Transverse colon (tissue), 4 donors: Measurements from ENCODE around the gene RPS15. TPM values are rescaled to one million over a fixed set of nuclear protein-coding genes. Genes with fewer than 3 reads are reported as not detected.

Experiments
- DNase-seq: peaks from one replicate; pipeline ENCODE4 v3.0.0-alpha.2; 2019
- H3K27ac ChIP-seq, 4 donors: fragments of 200-600 bp; sonication (generic); 2 replicates each; pipeline ENCODE4 v1.5.1; 2016 to 2018; ENCODE audit warnings: inconsistent platforms in 4 of 4
- H3K27me3 ChIP-seq: fragments of 200-600 bp; sonication (generic); 2 replicates; pipeline ENCODE4 v1.5.1; 2017; ENCODE audit warnings: inconsistent platforms
- H3K36me3 ChIP-seq, 4 donors: fragments of 200-600 bp; sonication (generic); 2 replicates each; pipeline ENCODE4 v1.5.1; 2017 to 2019; ENCODE audit warnings: inconsistent platforms in 4 of 4
- H3K4me1 ChIP-seq, 4 donors: fragments of 200-600 bp; sonication (generic); 2 replicates each; pipeline ENCODE4 v1.5.1; 2017 to 2020; ENCODE audit warnings: inconsistent platforms in 4 of 4
- H3K4me3 ChIP-seq, 4 donors: fragments of 200-600 bp; sonication (generic); 1 replicate in 1 of 4; 2 replicates in 3 of 4; pipeline versions ENCODE4 v1.5.1 to v1.6.1; 2017 to 2019; ENCODE audit warnings: inconsistent platforms in 4 of 4
- H3K9me3 ChIP-seq, 2 donors: fragments of 200-600 bp; sonication (generic); 2 replicates each; pipeline ENCODE4 v1.5.1; 2017 to 2019; ENCODE audit warnings: inconsistent platforms in 2 of 2
- EP300 ChIP-seq: sonication (generic); formaldehyde crosslinking; IDR thresholded peaks from one replicate; pipeline ENCODE4 v1.6.1; 2017; ENCODE audit warnings: antibody characterized with exemption, low read depth
- POLR2A ChIP-seq: fragments of 450-650 bp; IDR thresholded peaks from one replicate; pipeline ENCODE4 v1.6.1; 2016; ENCODE audit warnings: antibody characterized with exemption, mild to moderate bottlenecking, moderate library complexity
- POLR2AphosphoS5 ChIP-seq, 3 donors: sonication (generic); formaldehyde crosslinking; IDR thresholded peaks; one replicate each; pipeline ENCODE4 v1.6.1; 2016; ENCODE audit warnings: antibody characterized with exemption in 3 of 3
- WGBS, 2 donors: methylation state at CpG; one replicate each; pipeline ENCODE4 v1.1.5; 2018; ENCODE audit warnings: low coverage in 1 of 2; 5-methylcytosine and 5-hydroxymethylcytosine counted together
- in situ Hi-C, 4 donors: fragments of 200-750 bp; cut with MboI; loops; one replicate each; pipeline versions ENCODE4 v1.15.0 to v1.15.1; 2017; ENCODE audit warnings: low sequenced_read_pairs in 3 of 4, low pct_ligation_motif_present in 1 of 4, low pct_unique_long_range_greater_than_20kb in 1 of 4
- intact Hi-C: fragments of 100-400 bp; cut with DNase I; formaldehyde crosslinking; loops from one replicate; pipeline ENCODE4 v1.15.1; 2023; ENCODE audit warnings: low total_unique reads
- total RNA-seq, 4 donors: library from RNA; depleted of rRNA; stranded (reverse); fragments of >200 nt; gene quantifications; one replicate each; pipeline ENCODE4 v1.1.0, GENCODE V29; 2016
- TF ChIP-seq, protein P1 (sequence below), 5 experiments: fragments of 200-600 bp in 3 of 5; fragments of 450-650 bp in 2 of 5; sonication (generic) in 3 of 5; IDR thresholded peaks; 1 replicate in 2 of 5; 2 replicates in 3 of 5; pipeline ENCODE4 v1.5.1; 2016 to 2017; ENCODE audit warnings: antibody characterized with exemption in 5 of 5, inconsistent platforms in 3 of 5, mild to moderate bottlenecking in 2 of 5, moderate library complexity in 1 of 5

Gene RPS15
- total RNA-seq, 4 donors from 2014 or later = 1,367 to 2,740 (median 2,511) TPM

DNA sequence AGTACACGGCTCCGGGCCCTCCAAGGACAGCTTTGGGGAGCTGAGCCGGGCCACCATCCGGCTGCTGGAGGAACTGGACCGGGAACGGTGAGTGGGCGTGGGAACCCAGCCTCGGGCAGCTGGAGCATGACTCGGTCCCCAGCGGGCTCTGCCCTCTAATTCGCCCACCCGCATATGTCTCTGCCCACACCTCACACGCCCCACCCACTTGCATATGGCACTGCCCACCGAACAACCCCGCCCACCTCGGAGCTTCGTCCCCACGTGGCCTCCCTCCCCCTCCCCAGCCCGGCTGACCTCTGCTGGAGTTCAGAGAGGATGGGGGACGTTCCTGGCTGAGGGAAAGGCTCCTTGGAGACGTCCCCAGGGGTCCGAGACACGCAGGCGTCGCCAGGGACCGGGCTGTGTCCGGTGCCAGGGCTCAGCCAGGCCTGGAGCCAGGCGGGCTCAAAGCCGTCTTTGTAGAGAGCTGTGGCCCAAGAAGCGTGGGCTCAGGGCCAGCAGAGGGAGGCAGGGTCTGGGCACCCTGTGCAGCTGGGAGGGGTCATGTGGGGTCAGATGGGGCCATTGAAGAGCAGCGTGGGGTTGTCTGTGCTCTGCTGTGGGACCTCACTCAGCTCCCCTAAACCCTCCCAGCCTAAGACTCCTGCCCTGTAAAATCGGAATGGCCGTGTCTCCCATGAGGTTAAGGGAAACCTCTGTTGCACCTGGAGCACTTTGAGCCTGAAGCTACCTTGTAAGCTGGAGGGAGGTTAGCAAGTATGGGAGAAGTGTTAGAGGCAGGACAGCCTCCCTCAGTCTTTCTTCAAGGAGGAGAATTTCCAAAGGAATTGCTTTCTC, 15.5 kb downstream of the RPS15 start:
- no peak for DNase-seq
- intact Hi-C loops = no loop called here
- H3K9me3 ChIP-seq = no peaks in the 10 kb centered on the region
- TF ChIP-seq POLR2AphosphoS5 (IDR thresholded peaks at IDR 0.05) (no peak), EP300 (no peak), POLR2A (no peak)
- 24% methylated on average over 32 of the region's 33 CpGs; no CpG with 5 or more reads in 1 of the 2 donors for WGBS, 2 donors
- peaks cover 100% of the 10 kb centered on the region for H3K27me3 ChIP-seq
- no peak overlapping the region for H3K4me3 ChIP-seq
- H3K36me3 ChIP-seq = no peaks in the 10 kb centered on the region
- no peak overlapping the region for H3K27ac ChIP-seq
- peaks cover 4 to 27% (median 20%) of the 10 kb centered on the region in 4 donors for H3K4me1 ChIP-seq
- in situ Hi-C loops = no loop called here

DNA sequence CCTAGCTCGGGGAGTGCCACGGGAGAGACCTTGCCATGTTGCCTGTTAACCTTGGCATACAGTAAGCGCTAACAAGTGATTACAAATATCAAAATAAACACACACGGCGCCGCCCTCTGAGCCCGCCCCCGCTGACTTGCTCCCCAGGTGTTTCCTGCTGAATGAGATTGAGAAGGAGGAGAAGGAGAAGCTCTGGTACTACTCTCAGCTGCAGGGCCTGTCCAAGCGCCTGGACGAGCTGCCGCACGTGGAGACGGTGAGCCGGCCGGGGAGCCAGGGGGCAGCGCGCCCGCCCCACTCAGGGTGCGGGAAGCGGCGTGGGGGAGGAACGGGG, 16.8 kb downstream of the RPS15 start:
- H3K4me3 ChIP-seq = no peak overlapping the region
- 7 to 10% methylated on average over 6 to 22 of the region's 22 CpGs for WGBS, 2 donors
- H3K27me3 ChIP-seq = peaks cover 98% of the 10 kb centered on the region
- no peaks in the 10 kb centered on the region for H3K9me3 ChIP-seq
- in situ Hi-C loops (no loop called here), intact Hi-C loops (no loop called here)
- no peak for TF ChIP-seq POLR2AphosphoS5 (IDR thresholded peaks at IDR 0.05)
- H3K27ac ChIP-seq = no peak overlapping the region
- H3K36me3 ChIP-seq = no peaks in the 10 kb centered on the region
- DNase-seq = no peak
- peaks cover 4 to 27% (median 20%) of the 10 kb centered on the region in 4 donors for H3K4me1 ChIP-seq

DNA sequence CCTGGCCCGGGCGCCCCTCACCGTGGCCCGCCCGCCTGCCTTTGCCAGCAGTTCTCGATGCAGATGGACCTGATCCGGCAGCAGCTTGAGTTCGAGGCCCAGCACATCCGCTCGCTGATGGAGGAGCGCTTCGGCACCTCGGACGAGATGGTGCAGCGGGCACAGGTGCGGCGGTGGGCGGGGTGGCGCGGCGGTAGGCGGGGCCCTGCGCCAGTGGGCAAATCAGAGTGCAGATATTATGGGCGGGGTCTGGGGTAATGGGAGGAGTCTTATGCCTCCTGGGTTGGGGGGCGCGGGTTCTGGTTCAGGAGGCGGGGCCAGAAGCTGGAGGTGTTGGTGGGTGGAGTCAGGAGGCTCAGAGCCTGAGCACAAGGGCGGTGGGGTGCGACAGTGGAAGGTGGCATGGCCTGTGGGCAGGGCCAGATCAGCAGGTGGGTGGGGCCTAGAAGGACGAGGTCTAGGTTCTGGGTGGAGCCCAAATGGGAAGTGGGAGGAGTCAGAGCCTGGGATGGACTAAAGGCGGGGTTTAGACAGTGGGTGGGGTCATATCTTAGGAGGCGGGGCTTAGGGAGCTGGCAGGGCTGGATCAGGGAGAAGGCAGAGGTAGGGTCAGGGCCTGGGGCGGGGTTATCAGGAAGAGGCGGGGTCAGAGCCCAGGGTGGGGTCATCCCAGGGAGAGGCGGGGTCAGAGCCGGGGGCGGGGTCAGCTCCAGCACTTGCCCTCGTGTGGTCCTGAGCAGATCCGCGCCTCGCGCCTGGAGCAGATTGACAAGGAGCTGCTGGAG, 17.3 kb downstream of the RPS15 start:
- intact Hi-C loops (no loop called here), in situ Hi-C loops (no loop called here)
- peaks cover 4 to 27% (median 20%) of the 10 kb centered on the region in 4 donors for H3K4me1 ChIP-seq
- no peak for TF ChIP-seq POLR2A
- TF ChIP-seq EP300 = no peak
- TF ChIP-seq, protein P1, sequence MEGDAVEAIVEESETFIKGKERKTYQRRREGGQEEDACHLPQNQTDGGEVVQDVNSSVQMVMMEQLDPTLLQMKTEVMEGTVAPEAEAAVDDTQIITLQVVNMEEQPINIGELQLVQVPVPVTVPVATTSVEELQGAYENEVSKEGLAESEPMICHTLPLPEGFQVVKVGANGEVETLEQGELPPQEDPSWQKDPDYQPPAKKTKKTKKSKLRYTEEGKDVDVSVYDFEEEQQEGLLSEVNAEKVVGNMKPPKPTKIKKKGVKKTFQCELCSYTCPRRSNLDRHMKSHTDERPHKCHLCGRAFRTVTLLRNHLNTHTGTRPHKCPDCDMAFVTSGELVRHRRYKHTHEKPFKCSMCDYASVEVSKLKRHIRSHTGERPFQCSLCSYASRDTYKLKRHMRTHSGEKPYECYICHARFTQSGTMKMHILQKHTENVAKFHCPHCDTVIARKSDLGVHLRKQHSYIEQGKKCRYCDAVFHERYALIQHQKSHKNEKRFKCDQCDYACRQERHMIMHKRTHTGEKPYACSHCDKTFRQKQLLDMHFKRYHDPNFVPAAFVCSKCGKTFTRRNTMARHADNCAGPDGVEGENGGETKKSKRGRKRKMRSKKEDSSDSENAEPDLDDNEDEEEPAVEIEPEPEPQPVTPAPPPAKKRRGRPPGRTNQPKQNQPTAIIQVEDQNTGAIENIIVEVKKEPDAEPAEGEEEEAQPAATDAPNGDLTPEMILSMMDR (IDR thresholded peaks at IDR 0.05) = no peak
- no peak for TF ChIP-seq POLR2AphosphoS5 (IDR thresholded peaks at IDR 0.05)
- WGBS, 2 donors = 4 to 18% methylated on average over 4 to 42 of the region's 42 CpGs
- H3K36me3 ChIP-seq = no peaks in the 10 kb centered on the region
- DNase-seq = peak; percentile 83
- no peak overlapping the region for H3K4me3 ChIP-seq
- H3K9me3 ChIP-seq = no peaks in the 10 kb centered on the region
- H3K27ac ChIP-seq = no peak overlapping the region
- H3K27me3 ChIP-seq = peaks cover 92% of the 10 kb centered on the region

DNA sequence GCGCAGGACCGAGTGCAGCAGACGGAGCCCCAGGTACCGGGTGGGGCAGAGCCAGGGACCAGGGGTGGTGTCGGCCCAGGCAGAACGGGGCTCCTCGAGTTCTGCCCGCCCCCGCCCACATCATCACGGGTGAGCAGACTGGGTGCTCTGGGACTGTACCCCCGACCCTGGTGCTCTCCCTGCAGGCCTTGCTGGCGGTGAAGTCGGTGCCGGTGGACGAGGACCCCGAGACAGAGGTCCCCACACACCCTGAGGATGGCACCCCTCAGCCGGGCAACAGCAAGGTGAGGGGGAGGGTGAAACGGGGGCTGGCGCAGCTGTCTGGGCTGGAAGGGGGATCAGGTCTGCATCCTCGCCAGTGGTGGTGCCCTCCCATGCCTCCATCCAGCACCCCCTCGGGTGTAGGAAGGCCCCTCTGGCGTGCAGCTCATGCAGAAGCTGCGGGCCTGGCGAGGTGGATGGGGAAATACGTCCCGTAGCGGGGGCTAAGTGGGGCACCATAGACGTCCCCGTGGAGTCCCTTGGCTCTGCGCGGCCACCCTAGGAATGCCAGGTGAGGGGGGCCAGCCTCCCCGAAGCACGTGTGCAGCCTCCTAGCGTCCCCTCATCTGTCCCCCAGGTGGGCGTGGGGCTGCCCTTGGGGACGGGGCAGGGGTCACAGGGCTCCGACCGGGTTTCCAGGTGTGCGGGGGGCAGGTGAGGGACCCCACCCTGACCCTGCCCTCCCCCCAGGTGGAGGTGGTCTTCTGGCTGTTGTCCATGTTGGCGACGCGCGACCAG, 18.1 kb downstream of the RPS15 start:
- Histone ChIP-seq H3K9me3 (no peaks in the 10 kb centered on the region), H3K4me1 (peaks cover 4 to 27% (median 20%) of the 10 kb centered on the region in 4 donors), H3K4me3 (no peak overlapping the region), H3K27me3 (peaks cover 84% of the 10 kb centered on the region), H3K27ac (no peak overlapping the region), H3K36me3 (no peaks in the 10 kb centered on the region)
- TF ChIP-seq EP300 = no peak
- TF ChIP-seq, protein P1 (IDR thresholded peaks at IDR 0.05) = no peak
- no peak for TF ChIP-seq POLR2A
- no peak for TF ChIP-seq POLR2AphosphoS5 (IDR thresholded peaks at IDR 0.05)
- intact Hi-C loops = no loop called here
- 23% methylated on average over 34 of the region's 43 CpGs; no CpG with 5 or more reads in 1 of the 2 donors for WGBS, 2 donors
- DNase-seq = no peak
- in situ Hi-C loops = no loop called here
